ENCODE measurements around the gene XKR3.
"Not testable (repeated sequence)": the region's sequence is repeated elsewhere in the genome, so short reads cannot be mapped to it uniquely, and the experiment has no call there.

Gene XKR3

DNA sequence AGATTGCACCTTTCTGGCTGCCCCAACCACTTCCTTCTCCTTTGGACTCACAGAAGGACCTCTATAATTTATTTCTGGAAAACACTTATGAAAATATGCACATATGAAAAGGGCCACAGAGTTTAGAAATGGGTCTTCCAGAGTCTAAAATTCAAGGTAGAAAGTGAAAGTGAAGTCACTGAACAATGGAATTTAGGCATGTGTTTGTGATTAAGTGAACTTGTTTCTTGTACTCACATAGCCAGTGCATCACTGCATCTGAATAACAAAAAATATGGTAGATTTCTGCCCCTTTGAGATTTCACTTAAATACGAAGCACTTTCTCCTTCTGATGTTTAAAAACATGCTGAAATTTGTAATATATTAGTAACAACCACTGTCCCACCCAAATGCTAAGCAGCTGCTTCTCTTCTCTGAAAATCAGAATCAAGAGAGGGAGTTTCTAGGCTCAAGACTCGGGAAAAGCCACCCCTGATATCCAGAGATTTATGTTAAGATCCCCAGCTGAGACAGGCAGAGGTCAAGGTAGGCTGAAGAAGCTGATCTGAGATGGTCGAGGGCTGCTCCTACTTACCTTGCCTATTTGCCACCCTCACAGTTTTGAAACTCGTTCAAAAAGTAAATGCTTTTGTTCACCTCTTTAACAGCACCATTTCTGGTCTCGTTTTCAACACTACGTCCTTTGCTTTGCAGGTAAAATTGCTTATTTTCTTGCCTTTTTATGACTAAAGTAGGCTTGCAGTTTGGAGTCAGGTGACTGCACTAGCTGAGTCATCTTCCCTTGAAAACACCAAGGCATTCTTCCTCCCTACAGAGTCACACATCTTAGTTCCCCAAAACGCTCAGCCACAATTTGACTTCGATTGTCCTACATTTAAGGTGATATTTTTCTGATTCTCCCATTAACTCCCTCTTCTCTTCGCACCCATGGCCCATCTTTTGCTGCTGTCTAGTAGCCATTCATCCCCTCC, at the start of gene XKR3:
Gene XKR3 (minus strand): TSS at position 696 of the 972 bp plus-strand sequence. CDS start 17,338 bp downstream, outside the sequence.
- no peak for FAIRE-seq
- DNase-seq (ENCODE audit: insufficient read length, low spot score) = no peak

DNA sequence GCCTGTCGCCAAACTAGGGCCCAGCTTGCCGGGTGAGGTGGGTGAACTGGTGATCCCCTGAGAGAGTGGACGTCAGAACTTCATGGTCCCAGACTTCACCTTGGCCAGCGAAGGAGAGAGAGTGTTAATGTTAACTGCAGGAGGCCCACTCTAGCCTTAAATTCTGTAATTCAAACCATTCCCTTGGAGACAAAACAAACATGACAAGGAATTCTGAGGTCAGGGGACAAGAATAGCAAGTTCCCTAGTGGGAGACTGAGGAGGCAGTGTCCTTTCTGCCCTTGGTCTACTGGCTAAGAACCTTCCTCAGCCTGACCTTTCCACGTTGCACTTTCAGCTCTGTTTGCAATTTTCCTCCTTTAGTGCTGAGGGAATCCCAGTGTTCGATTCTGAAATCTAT, 44.4 kb upstream of the XKR3 start:
- FAIRE-seq; DNase-seq (ENCODE audit: insufficient read length, low spot score): not testable (repeated sequence)

DNA sequence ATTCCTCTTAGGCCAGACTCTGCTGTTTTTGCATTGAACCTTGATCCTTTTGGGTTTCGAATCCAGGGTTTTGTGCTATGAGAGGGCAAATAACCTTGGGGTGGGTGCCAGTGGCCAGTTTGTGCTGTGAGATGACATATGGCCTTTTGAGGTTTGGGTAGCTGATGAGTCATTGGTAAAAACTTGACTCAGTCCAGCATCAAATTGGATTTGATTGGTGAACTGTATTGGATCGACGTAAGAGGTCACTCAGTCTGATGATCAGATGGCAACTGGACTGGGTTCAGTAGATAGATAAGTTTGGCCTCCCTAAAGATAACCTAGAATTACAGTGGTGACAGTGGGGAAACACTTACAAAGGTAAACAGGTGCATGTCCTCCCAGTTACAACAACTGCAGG, 41.0 kb upstream of the XKR3 start:
- FAIRE-seq (no peak), DNase-seq (ENCODE audit: insufficient read length, low spot score) (no peak)

- not testable (repeated sequence) for DNase-seq (ENCODE audit: insufficient read length, low spot score); FAIRE-seq
These were observed 31.6 kb upstream of the XKR3 start for GRCh38 chr22:16856851-16857250.

DNA sequence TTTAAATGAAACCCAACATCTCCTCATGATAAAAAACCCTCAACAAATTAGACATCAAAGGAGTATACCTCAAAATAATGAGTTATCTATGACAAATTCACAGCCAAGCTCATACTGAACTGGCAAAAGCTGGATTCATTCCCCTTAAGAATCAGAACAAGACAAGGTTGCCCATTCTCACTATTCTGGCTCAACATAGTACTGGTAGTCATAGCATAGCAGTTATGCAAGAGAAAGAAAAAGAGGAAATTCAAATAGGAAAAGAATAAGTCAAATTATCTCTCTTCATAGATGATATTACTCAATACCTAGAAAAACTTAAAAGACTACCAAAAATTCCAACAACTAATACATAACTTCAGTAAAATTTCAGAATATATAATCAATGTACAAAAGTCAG, 29.4 kb upstream of the XKR3 start:
- DNase-seq (ENCODE audit: insufficient read length, low spot score) (no peak), FAIRE-seq (no peak)

GRCh38 chr22:16851268-16851996, 26.2 kb upstream of the XKR3 start:
- not testable (repeated sequence) for DNase-seq (ENCODE audit: insufficient read length, low spot score); FAIRE-seq

GRCh38 chr22:16847271-16847670, 22.1 kb upstream of the XKR3 start:
- no peak for FAIRE-seq
- DNase-seq (ENCODE audit: insufficient read length, low spot score) = no peak

GRCh38 chr22:16845881-16846280, 20.7 kb upstream of the XKR3 start:
- FAIRE-seq = no peak
- no peak for DNase-seq (ENCODE audit: insufficient read length, low spot score)

GRCh38 chr22:16845465-16845864, 20.3 kb upstream of the XKR3 start:
- DNase-seq (ENCODE audit: insufficient read length, low spot score) (no peak), FAIRE-seq (no peak)

DNA sequence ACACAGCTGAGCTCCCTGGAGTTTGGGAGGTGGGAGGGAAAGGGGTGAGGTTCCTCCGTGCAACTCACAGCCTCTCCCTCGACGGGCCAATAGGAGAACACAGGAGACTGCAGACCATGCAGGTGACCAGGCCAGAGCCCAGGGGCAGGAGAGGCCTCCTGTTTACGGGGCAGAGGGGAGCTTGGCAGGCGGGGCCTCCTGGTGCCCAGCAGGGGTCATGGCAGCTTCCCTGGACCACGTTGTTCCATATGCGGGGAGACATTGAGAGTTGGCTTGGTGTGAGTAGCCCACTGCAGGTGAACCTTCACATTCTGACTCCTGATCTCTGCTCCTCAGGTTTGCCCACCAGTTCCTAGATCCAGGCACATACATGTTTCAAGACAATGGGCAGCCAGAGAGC, 19.3 kb upstream of the XKR3 start:
- DNase-seq (ENCODE audit: insufficient read length, low spot score) (no peak), FAIRE-seq (no peak)

DNA sequence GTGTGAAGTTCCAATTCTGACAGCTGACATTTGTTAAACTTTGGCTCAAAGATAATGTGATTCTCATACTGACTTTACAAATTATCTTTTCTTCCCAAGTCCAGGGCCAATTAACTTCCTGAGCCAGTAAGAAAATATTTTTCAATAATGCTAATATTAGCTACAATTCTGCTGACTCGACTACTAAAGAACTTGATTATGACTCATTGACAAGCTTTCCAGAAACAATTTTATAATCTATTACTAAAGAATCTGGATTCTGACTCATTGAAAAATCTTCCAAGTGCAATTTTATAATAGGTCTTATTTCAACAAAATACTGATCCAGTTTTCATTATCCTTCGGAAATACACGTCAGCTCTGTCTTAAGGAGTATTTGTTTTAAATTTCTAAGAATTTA, 12.9 kb upstream of the XKR3 start:
- no peak for DNase-seq (ENCODE audit: insufficient read length, low spot score)
- no peak for FAIRE-seq

- FAIRE-seq (no peak), DNase-seq (ENCODE audit: insufficient read length, low spot score) (no peak)
These were observed 9.8 kb upstream of the XKR3 start for GRCh38 chr22:16834971-16835370.

- DNase-seq (ENCODE audit: insufficient read length, low spot score) = no peak
- no peak for FAIRE-seq
These were observed 6.0 kb upstream of the XKR3 start for GRCh38 chr22:16831257-16831656.

- FAIRE-seq = no peak
- DNase-seq (ENCODE audit: insufficient read length, low spot score) = no peak
These were observed 4.8 kb upstream of the XKR3 start for GRCh38 chr22:16829985-16830384.

DNA sequence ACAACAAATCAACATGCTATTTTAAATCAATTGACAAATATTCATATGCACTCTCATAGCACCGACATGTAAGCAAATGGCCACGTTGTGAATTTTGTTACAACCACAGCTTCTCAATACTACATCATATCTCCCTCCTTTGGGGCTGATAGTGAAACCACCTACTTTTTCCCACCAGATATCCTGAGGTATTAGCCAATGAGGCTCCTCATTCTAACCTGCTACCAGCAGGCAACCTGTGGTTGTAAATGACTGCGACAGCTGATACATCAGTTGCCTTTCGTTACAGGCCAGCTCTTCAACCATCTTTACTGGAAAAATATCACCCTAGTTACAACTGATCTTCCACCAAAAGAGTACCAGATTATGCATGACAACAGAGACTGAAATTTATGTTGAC, 3.7 kb upstream of the XKR3 start:
- FAIRE-seq (no peak), DNase-seq (ENCODE audit: insufficient read length, low spot score) (no peak)

- no peak for FAIRE-seq
These were observed 2.3 kb upstream of the XKR3 start for GRCh38 chr22:16827506-16827905.

DNA sequence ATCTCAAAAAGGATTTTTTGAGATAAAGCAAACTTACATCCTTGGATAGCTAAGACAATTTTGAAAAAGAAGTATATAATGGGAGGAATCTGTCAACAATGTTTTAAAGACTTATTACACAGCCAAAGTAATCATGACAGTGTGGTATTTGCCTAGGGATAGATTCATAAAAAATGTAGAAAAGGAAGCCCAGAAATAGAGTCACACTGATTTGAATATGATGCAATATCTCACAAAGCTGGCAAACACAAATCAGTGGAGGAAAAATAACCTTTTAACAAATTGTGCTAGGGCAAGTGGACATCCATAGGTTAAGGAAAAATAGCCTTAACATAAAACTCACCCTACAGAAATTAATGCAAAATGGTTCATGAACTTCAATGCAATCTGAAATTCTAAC, 6.0 kb downstream of the XKR3 start:
- no peak for DNase-seq (ENCODE audit: insufficient read length, low spot score)
- FAIRE-seq = no peak

More at GRCh38 chr22:16827506-16827905, 2.3 kb upstream of the XKR3 start:
- DNase-seq (ENCODE audit: insufficient read length, low spot score) = no peak

DNA sequence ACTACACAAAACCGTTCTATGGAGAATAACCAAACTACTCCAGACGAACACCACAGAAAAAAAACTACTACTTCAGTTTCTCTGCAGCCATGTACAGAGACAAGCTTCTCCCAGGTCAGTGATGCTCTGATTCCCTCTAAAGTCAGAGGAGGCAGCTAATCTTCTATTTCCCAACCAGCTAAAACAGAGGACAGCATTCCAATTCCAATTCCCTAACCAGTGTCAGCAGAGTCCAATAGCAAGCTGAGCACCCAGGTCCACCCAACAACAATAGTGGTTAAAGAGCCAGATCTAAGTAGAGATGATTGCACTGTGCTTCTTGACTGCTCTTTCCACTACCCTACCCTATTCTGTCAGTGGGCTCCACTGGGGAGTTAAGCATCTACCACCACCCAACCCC, 6.7 kb downstream of the XKR3 start:
- DNase-seq (ENCODE audit: insufficient read length, low spot score) (no peak), FAIRE-seq (no peak)

DNA sequence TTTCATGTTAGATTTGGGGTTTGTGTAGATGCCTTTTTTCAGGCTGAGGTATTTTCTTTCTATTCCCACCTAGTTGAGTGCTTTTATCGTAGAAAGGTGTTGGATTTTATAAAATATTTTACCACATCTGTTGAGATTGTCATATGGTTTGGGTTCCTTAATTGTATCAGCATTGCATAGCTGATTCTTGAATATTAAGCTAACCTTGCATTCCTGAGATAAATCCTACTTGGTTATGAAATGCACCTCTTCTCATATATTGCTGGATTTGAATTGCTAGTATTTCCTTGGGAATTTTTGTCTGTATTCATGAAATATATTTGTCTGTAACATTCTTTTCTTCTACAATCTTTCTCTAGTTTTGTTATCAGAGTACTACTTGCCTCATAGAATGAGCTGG, 10.1 kb downstream of the XKR3 start:
- FAIRE-seq = no peak
- DNase-seq (ENCODE audit: insufficient read length, low spot score) = no peak

GRCh38 chr22:16810188-16810802, 14.9 kb downstream of the XKR3 start:
- DNase-seq (ENCODE audit: insufficient read length, low spot score) = no peak
- FAIRE-seq = no peak

DNA sequence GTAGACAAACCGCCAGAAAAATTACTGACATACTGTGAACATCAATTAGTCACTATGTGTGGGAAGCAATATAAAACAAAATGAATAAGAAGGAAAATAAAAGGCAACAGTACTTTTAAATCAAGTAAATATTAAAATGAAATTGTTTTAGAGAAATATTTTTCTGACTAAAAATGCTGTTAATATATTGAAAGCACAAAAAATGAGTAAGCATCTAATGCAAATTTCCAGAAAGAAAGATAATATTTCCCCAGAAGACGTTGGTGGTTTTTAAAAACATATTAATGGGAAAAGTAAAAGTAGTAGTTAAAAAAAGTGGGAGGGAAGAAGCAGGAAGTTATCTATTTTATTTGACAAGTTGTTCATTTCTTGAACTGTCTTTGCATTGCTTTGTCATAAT, 16.5 kb downstream of the XKR3 start:
- FAIRE-seq = no peak

More for the DNA sequence above, 16.5 kb downstream of the XKR3 start:
- DNase-seq (ENCODE audit: insufficient read length, low spot score) = no peak
